Amniotic epithelial cell (primary cell): ENCODE data around the gene EIF2D.
"Not testable (repeated sequence)": the region's sequence is repeated elsewhere in the genome, so short reads cannot be mapped to it uniquely, and the experiment has no call there.

Source experiments
- DNase-seq: peaks from one replicate; pipeline ENCODE4 v3.0.0-alpha.2; 2010; ENCODE audit warnings: low read depth

The EIF2D gene

DNA sequence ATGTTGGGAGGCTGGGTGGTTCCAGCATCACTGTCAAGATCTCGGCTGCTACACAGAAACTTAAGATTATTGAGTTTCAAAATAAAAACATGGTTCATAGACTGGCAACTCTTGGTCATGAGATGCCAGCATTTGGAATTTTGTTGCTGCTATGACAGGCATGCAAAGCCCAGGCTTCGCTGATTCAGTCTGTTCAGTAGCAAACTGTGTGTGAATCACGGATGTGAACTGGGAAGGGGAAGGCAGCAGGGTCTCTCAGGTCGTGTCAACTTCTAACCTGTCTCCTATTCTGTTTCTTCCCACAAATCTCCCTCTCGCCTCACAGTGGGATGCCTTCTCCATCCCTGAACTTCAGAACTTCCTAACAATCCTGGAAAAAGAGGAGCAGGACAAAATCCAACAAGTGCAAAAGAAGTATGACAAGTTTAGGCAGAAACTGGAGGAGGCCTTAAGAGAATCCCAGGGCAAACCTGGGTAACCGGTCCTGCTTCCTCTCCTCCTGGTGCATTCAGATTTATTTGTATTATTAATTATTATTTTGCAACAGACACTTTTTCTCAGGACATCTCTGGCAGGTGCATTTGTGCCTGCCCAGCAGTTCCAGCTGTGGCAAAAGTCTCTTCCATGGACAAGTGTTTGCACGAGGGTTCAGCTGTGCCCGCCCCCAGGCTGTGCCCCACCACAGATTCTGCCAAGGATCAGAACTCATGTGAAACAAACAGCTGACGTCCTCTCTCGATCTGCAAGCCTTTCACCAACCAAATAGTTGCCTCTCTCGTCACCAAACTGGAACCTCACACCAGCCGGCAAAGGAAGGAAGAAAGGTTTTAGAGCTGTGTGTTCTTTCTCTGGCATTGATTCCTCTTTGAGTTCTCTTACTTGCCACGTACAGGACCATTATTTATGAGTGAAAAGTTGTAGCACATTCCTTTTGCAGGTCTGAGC, 25.5 kb downstream of the EIF2D start:
- DNase-seq = peak; percentile 31

DNA sequence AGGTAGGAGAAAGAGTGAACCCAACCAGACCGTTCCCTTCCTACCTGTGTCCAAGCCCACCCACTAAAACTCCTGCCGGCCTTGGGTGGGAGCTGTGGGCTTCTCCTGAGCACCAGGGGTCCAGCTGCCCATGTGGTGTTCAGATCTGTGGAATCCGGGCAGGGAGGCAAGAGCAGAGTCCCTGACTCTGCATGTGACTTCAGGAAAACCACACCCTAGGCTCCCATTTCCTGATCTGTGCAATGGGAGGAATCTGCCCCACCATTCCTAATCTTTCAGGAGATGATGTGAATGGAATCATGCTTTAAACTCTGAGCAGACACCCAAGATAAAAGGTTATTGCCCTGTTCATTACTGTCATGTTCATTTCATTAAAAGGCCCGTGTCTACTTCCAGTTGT, 27.6 kb downstream of the EIF2D start:
- DNase-seq = no peak

DNA sequence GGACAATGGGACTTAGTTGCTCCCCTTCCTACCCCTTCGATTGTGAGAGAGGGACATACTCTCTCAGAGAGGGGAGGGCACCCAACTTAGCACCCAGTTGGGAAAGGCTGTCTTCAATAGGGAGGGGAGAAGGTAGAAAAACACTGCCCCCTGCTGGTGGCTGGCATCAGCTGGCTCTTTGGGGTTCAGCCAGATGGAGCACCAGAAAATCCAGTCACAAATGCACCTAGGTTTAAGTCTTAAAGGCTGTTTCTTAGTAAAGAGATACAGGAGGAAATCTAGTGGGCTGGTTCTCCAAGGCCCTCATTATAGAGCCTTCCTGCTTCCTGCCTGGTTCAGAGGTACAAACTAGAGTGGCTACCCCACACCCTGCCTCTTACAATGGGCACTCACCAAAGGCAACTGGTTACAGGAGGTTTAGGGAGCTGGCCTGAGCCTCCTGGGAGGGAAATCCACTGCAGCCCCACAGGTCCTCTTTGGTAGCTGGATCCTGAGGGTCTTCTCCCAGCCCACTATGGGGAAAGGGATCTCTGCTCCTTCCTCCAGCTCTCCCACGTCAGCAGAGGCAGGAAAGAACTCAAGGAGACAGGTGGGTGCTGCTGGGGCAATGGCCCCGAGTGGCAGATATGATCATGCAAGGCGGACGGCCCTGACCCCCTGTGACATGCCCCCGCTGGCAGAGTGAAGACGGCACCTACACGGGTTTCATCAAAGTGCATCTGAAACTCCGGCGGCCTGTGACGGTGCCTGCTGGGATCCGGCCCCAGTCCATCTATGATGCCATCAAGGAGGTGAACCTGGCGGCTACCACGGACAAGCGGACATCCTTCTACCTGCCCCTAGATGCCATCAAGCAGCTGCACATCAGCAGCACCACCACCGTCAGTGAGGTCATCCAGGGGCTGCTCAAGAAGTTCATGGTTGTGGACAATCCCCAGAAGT, 28.3 kb downstream of the EIF2D start:
- peak; percentile 54 for DNase-seq

DNA sequence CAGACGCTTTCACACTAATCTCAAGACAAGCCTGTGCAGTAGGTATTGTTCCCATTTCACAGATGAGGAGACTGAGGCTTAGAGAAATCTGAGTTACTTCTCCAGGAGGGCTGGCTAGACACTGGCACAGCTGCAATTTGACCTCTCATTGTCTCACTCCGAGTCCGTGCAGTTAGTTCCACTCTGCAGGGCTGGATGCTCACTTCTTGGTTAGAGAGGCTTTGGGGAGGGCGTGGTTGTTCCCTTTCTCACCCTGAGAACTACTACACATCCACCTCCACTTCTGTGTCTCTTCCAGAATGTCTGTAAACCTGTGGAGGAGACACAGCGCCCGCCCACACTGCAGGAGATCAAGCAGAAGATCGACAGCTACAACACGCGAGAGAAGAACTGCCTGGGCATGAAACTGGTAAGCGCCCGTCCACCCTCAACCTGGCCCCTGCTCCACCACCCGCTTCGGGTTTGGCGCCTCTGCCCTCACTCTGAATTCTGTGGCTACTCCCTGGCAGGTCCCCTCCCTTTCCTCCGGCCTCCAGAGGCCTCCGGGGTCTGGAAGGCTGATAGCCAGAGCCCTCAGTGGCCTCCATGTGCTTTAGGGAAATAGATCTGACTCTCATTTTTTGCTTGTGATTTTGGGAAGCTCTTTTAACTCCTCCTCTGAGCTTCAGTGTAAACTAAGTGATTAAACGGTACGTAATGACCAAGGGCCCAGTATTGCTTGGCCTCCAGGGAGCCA, 29.1 kb downstream of the EIF2D start:
- no peak for DNase-seq

DNA sequence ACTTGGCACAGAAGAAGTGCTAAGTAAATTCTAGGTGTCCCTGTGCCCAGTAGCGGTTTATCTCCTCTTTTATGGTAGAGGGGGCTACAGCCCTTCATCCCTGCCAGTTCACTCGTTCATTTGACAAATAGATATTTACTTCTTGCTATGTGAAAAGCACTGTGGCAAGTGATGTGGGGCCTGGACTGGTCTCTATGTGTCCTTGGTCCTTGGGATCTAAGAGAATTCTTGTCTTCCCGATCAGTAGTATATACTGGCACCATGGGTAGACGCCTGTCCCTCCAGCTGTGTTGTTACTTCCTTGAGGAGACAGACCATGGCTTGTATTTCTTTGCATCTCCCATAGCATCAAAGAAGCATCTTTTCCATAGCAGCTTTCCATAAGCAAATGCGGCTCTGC, 29.7 kb downstream of the EIF2D start:
- no peak for DNase-seq

DNA sequence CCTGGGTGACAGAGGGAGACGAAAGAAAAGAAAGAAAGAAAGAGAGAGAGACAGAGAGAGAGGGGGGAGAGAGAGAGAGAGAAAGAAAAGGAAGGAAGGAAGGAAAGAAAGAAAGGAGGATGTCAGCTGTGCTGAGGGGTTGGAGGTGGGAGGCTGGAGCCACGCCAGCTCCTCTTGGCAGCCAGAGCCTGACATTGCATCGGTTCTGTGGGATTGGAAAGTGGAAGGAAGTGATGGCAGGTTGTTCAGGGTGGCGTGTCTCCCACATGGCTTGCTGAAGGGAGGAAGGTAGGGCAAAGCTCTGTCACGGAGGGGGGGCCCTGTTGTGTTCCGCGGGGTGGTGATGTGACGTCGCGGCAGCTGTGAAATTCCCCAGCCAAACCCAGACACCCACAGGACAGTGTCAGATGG, 30.7 kb downstream of the EIF2D start:
- no peak for DNase-seq

DNA sequence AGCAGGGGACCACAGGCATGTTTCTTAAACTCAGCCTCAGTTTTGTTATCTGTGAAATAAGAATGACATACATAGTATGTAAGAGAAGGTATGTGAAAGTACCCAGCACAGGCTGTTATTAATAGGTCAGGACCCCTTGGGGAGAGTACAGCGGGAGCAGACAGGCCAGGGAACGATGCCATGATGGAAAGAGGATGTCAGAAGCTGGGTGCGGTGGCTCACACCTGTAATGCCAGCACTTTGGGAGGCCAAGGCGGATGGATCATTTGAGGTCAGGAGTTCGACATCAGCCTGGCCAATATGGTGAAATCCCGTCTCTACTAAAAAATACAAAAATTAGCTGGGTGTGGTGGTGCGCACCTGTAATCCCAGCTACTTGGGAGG, 31.2 kb downstream of the EIF2D start:
- DNase-seq = not testable (repeated sequence)

DNA sequence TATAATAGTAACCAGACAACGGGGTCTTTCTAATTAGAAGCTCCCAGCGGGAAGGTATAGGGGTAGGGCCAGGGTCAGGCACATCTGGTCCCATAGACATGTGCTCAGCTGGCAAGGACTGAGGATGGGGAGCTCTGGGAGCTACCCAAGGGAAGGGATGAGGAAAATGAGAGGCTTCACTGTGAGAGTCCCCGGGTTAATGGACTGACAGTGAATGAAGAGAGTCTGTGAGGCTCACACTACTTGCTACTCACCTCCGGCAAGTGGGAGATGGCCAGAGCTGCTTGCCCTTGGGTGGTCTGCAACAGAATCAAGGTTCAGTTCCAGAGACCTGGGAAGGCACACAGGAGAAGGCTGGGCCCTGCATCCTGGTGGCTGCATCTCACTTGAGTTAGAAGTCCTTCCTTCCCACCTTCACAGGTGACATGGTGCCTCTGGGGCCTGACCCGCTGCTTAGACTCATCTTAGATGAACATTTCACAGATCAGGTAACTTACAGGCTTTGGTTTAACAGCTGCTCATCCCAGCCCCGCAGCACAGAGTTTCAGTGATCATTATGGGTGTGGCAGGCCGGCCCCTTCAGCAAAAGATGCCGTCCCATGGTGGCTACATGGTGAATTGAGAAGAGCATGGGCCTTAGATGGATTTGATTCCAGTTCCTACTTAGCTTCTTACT, 31.7 kb downstream of the EIF2D start:
- DNase-seq = no peak

DNA sequence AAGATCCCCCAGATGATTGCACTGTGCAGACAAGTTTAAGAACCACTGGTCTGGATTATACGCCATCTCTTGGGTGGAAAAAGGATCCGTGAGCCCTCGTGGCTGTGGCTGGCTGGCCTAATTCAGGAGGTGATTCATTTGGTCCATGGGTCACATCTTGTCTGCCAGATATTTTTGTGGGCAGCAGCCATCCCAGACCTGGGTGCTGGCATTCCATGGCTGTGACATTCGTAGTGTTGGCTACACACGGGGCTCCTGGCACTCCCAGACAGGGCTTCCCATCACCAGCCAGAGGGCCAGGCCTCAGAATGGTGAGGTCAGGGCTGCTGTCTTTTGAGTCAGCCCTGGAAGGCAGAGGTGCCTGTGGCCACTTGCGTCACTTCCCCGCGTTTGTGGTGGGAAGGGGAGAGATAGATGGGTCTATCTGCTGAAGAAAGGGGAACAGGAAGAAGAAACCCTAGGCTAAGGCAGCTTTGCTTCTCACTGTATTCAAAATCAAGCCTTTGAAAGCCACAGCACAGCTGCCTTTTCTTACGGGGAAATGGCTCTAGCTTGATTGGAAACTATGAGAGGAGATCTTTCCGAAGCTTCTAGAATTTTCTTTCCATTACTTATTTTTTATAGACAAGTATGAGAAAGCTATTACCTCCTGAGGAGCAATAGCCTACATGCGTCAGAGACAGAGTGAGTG, 32.4 kb downstream of the EIF2D start:
- peak; percentile 45 for DNase-seq

DNA sequence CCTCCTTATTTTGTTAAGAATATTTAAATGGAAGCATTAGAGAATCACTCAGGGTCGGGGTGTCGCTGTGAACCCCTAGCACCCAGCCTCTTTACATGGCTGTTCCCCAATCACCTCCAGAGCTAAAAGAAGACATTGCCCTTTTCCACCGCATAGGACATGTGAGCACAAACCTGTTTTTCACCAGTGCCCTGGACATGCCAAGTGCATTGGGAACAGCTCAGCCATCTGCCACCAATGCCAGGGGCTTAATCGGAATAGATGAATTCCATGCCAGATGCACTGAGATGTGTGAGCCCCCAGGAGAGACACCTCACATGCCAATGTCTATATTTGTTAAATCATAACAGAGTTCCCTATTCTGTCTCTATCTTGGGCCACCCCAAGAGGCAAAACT, 33.3 kb downstream of the EIF2D start:
- DNase-seq = no peak

DNA sequence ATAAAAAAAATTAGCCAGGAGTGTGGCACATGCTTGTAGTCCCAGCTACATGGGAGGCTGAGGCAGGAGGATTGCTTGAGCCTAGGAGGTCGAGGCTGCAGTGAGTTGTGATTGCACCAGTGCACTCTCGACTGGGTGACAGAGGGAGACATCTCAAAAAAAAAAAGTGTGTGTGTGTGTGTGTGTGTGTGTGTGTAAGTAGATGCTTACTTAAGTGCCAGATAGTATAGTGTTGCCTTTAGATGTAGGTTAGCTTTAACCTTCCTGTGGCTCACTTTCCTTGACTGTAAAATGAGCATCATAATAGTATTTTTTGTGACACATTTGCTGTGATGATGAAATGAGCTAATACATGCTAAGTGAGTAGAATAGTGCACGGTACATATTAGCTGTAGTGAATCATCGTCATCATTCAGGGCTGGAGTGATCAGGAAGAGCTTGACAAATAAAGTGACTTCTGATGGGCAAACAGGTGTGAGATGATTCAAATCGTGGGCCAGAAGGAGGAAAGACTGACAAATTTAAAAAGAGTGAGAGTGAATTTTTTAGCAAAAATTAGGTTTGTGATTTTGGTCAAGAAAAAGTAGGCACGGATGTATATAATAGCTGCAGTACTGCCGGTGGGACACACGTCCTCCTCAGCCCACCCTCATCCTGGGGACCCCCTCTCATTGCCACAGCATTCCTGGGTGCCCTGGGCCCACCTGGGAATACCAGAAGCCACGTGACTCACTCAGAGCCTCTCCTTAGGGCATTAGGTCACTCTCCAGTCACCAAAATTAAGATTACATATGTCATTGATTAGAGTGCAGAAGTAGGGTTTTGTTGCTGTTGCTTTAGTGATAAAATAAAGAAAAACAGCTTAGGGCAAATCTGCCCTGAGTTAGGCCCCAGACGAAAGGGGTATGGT, 33.9 kb downstream of the EIF2D start:
- no peak for DNase-seq

DNA sequence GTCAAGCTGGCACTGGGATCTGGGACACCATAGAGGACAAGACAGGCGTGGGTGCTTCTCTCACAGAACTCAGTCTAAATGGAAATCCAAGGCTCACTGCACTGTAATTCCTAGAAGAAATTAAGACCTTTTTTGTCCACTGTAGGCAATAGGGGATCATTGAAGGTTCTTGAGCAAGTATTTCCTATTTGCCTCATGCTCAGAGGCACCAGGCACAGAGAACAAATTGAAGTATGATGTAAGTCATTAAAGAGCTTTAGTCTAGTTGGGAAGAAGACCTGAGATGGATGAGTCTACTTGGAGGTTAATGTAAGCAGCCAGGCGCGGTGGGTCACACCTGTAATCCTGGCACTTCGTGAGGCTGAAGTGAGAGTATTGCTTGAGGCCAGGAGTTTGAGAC, 34.6 kb downstream of the EIF2D start:
- no peak for DNase-seq

DNA sequence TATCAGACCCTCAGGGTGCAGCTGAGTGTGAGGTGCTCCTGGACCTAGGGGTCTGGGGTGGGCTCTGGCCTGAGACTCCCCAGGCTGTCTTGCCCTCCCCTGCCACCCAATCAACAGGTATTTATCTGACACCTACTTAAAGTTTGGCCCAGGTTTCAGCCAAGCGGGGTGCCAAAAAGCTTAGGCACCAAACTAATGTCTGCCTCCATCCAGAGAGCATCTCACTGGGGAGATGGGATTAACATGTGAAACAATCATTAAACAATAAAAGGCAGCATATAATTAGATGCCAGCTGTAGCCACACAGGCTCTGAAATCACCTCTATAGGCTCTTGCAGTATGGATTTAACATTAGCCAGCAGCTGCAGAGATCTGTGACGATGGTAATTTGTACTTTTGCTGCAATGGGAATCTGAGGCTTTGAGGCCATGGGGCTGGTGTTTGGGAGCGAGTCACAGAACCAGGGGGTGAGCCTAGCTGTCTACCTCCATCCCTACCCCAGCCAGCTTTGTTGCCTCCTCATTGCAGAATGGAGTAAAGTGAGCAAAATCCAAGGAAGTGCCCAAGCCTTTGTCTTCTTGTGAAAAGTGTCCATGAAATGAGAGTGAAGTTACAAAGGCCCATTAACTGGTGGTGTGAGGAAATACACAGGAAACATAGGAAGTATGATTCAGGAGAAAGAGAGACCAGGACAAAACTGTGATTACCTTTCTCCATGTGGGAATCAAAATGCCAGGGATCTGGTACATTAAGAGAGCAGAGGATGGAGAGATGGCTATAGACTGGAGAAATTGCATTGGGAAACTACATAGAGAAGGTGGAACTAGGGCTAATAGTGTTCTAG, 36.1 kb downstream of the EIF2D start:
- no peak for DNase-seq

DNA sequence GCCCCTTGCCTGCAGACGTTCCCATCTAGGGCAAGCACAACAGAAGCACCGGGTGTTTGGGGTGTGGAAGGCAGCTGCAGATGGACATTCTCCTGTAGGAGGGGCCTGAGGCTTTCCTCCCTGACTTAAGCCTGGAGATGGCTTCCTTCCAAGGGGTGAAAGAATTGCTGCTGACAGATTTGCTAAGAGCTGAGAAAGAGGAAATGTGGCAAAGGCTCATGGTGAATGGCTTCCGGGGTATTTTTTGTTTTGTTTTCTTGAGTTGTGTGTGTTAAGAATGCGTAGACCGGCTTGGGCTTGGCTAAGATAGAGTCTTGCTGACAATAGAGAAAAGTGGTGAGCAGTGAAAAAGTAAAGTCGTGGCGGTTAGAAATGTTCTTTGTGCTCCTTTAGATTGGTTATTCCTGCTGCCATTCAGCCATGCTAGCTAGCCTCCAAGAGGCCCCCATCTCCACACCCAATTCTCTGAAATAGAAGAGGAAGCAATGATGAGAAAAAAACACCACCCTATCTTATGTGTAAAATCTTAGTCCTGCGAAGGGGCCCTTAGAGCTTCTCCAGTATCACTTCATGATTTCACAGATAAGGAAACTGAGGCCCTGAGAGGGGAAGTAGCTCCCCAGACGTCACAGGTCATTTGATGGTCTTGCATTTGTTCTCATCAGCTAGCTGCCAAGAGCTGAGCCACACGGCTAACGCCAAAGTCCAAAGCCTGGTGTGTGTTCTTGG, 36.9 kb downstream of the EIF2D start:
- peak; percentile 92 for DNase-seq

DNA sequence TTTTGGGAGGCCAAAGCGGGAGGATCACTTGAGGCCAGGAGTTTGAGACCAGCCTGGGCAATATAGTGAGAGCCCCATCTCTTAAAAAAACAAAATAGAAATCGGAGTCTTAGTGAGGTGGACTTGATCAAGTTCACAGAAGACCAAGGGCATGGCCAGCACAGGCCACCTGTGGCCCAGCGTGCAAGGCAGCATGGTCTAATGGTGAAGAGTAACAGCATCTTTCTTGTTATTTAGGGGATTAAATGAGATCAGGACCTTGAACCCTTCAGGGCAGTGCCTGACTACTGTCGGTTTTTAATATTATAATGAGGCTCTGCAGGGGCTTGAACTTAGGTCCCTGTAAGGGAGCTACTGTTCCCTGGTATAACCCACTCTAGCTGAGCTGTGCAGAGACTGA, 38.5 kb downstream of the EIF2D start:
- DNase-seq = no peak

DNA sequence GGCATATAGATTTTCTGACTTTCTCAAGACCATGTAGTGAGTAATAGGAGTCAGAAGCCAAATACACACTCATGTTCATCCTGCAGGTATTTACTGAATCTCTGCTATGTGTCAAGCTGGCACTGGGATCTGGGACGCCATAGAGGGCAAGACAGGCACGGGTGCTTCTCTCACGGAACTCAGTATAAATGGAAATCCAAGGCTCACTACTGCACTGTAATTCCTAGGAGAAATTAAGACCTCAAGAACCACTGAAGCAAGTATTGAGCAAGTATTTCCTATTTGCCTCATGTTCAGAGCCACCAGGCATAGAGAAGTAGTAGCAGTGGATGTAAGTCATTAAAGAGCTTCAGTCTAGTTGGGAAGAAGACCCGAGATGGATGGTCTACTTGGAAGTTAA, 38.9 kb downstream of the EIF2D start:
- no peak for DNase-seq

DNA sequence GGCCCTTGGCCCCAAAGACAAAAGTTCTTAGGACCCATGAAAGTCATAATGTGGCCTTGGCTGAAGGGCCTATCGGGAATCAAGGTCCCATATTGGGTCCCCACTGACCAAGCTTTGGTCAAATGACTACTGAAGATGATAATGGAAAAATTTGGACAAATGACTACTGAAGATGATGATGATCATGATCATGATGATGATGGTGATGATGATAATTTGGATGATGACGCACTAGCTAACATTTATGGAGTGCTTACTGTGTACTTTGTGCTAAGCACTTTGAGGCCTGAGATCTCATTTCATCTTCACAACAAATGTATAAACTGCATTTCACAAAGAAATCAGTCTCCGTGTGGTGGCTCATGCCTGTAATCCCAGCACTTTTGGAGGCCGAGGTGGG, 39.4 kb downstream of the EIF2D start:
- no peak for DNase-seq

DNA sequence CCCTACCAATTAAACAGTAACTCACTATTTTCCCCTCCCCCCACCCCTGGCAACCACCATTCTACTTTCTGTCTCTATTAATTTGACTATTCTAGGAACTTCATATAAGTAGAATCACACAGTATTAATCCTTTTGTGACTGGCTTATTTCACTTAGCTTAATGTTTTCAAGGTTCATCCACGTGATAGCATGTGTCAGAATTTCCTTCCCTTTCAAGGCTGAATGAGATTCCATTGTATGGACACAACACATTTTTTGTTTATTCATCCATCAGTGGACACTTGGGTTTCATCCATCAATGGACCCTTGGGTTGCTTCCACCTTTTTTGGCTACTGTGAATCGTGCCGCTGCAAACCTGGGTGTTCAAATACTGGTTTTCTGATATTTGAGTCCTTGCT, 41.7 kb downstream of the EIF2D start:
- DNase-seq = peak; percentile 26
